ENCODE data around the gene CELSR3.

Gene CELSR3

GRCh38 chr3:48685603-48686511 lies 23.2 kb upstream of the CELSR3 start, which contains the start of gene NCKIPSD:
Gene NCKIPSD (minus strand): TSS chr3:48685915. CDS start chr3:48685807, 108 bp downstream.
- Histone ChIP-seq H2AK5ac (ENCODE audit: low read length) (no peak within 1 kb of the TSS), H3K79me1 (ENCODE audit: low read length) (peaks cover 13% of the 10 kb centered on the region), H3K27me3 (ENCODE audit: insufficient read depth, low read length, poor library complexity) (no peaks in the 10 kb centered on the region), H4K5ac (ENCODE audit: low read length) (no peak within 1 kb of the TSS), H3K4me2 (ENCODE audit: low read length) (peak within 1 kb of the TSS; percentile 99), H3K18ac (ENCODE audit: low read length) (no peak within 1 kb of the TSS), H3K4ac (ENCODE audit: low read depth, low read length) (no peak within 1 kb of the TSS), H3K4me3 (ENCODE audit: low read length) (peak within 1 kb of the TSS; percentile 96), H4K8ac (ENCODE audit: low read depth, low read length) (no peak within 1 kb of the TSS), H3K27ac (ENCODE audit: low read depth, low read length) (peak within 1 kb of the TSS; percentile 26), H3K56ac (ENCODE audit: low read length) (peak within 1 kb of the TSS; percentile 100), H2BK15ac (replicated peaks; ENCODE audit: low read depth) (no peak within 1 kb of the TSS), H3K23ac (ENCODE audit: low read length) (no peak within 1 kb of the TSS), H3K36me3 (ENCODE audit: control insufficient read depth, insufficient read depth, low read length) (peaks cover 16% of the 10 kb centered on the region), H3K79me2 (ENCODE audit: control insufficient read depth, insufficient read depth, low read length) (peaks cover 2% of the 10 kb centered on the region), H3K9ac (ENCODE audit: low read length) (peak within 1 kb of the TSS; percentile 97), H2BK120ac (ENCODE audit: low read depth, low read length) (no peak within 1 kb of the TSS), H2BK5ac (ENCODE audit: low read length) (peak within 1 kb of the TSS; percentile 94), H3K4me1 (ENCODE audit: control insufficient read depth, low read depth, low read length) (peaks cover 2% of the 10 kb centered on the region)
- peak; percentile 91 for DNase-seq
- no CpG with 5 or more reads among the region's 97 CpGs for WGBS (ENCODE audit: extremely low coverage, insufficient coverage, low lambda C conversion rate)

- Histone ChIP-seq H3K9ac (ENCODE audit: low read length) (peak overlapping the region; percentile 97), H3K36me3 (ENCODE audit: control insufficient read depth, insufficient read depth, low read length) (peaks cover 15% of the 10 kb centered on the region), H3K27ac (ENCODE audit: low read depth, low read length) (no peak overlapping the region), H3K4me1 (ENCODE audit: control insufficient read depth, low read depth, low read length) (peaks cover 2% of the 10 kb centered on the region), H2AK5ac (ENCODE audit: low read length) (no peak overlapping the region), H2BK120ac (ENCODE audit: low read depth, low read length) (no peak overlapping the region), H3K4ac (ENCODE audit: low read depth, low read length) (no peak overlapping the region), H3K27me3 (ENCODE audit: insufficient read depth, low read length, poor library complexity) (no peaks in the 10 kb centered on the region), H3K23ac (ENCODE audit: low read length) (no peak overlapping the region), H4K8ac (ENCODE audit: low read depth, low read length) (no peak overlapping the region), H2BK5ac (ENCODE audit: low read length) (no peak overlapping the region), H3K79me1 (ENCODE audit: low read length) (peaks cover 13% of the 10 kb centered on the region), H2BK15ac (replicated peaks; ENCODE audit: low read depth) (no peak overlapping the region), H3K18ac (ENCODE audit: low read length) (no peak overlapping the region), H4K5ac (ENCODE audit: low read length) (no peak overlapping the region), H3K56ac (ENCODE audit: low read length) (peak overlapping the region; percentile 100), H3K79me2 (ENCODE audit: control insufficient read depth, insufficient read depth, low read length) (peaks cover 2% of the 10 kb centered on the region), H3K4me3 (ENCODE audit: low read length) (peak overlapping the region; percentile 96), H3K4me2 (ENCODE audit: low read length) (peak overlapping the region; percentile 43)
- WGBS (ENCODE audit: extremely low coverage, insufficient coverage, low lambda C conversion rate), result no CpG with 5 or more reads among the region's 13 CpGs
- no peak for DNase-seq
Measured at GRCh38 chr3:48685293-48685602, 22.6 kb upstream of the CELSR3 start.

GRCh38 chr3:48684480-48685143 lies 21.9 kb upstream of the CELSR3 start:
- no peak for DNase-seq
- peaks cover 18% of the 10 kb centered on the region for H3K36me3 ChIP-seq (ENCODE audit: control insufficient read depth, insufficient read depth, low read length)
- H3K27ac ChIP-seq (ENCODE audit: low read depth, low read length), result no peak overlapping the region

GRCh38 chr3:48684054-48684349 lies 21.3 kb upstream of the CELSR3 start:
- Histone ChIP-seq H3K4me1 (ENCODE audit: control insufficient read depth, low read depth, low read length) (peaks cover 2% of the 10 kb centered on the region), H3K4me3 (ENCODE audit: low read length) (no peak overlapping the region), H3K18ac (ENCODE audit: low read length) (no peak overlapping the region), H3K9ac (ENCODE audit: low read length) (peak overlapping the region; percentile 34), H2BK15ac (replicated peaks; ENCODE audit: low read depth) (no peak overlapping the region), H3K36me3 (ENCODE audit: control insufficient read depth, insufficient read depth, low read length) (peaks cover 15% of the 10 kb centered on the region), H4K8ac (ENCODE audit: low read depth, low read length) (no peak overlapping the region), H3K27ac (ENCODE audit: low read depth, low read length) (no peak overlapping the region), H3K56ac (ENCODE audit: low read length) (peak overlapping the region; percentile 18), H2BK5ac (ENCODE audit: low read length) (no peak overlapping the region), H2AK5ac (ENCODE audit: low read length) (no peak overlapping the region), H3K79me2 (ENCODE audit: control insufficient read depth, insufficient read depth, low read length) (peaks cover 2% of the 10 kb centered on the region), H4K5ac (ENCODE audit: low read length) (no peak overlapping the region), H3K27me3 (ENCODE audit: insufficient read depth, low read length, poor library complexity) (no peaks in the 10 kb centered on the region), H2BK120ac (ENCODE audit: low read depth, low read length) (no peak overlapping the region), H3K4ac (ENCODE audit: low read depth, low read length) (no peak overlapping the region), H3K79me1 (ENCODE audit: low read length) (peaks cover 8% of the 10 kb centered on the region), H3K23ac (ENCODE audit: low read length) (no peak overlapping the region), H3K4me2 (ENCODE audit: low read length) (peak overlapping the region; percentile 42)
- no CpG with 5 or more reads among the region's 8 CpGs for WGBS (ENCODE audit: extremely low coverage, insufficient coverage, low lambda C conversion rate)
- DNase-seq, result no peak

More at GRCh38 chr3:48684480-48685143, 21.9 kb upstream of the CELSR3 start:
- Histone ChIP-seq H2BK15ac (replicated peaks; ENCODE audit: low read depth) (no peak overlapping the region), H3K79me1 (ENCODE audit: low read length) (peaks cover 11% of the 10 kb centered on the region), H3K4ac (ENCODE audit: low read depth, low read length) (no peak overlapping the region), H3K9ac (ENCODE audit: low read length) (peak overlapping the region; percentile 62), H3K4me3 (ENCODE audit: low read length) (no peak overlapping the region), H3K4me1 (ENCODE audit: control insufficient read depth, low read depth, low read length) (peaks cover 2% of the 10 kb centered on the region), H3K27me3 (ENCODE audit: insufficient read depth, low read length, poor library complexity) (no peaks in the 10 kb centered on the region), H2BK5ac (ENCODE audit: low read length) (no peak overlapping the region), H3K18ac (ENCODE audit: low read length) (no peak overlapping the region), H3K23ac (ENCODE audit: low read length) (no peak overlapping the region), H3K4me2 (ENCODE audit: low read length) (peak overlapping the region; percentile 42), H3K79me2 (ENCODE audit: control insufficient read depth, insufficient read depth, low read length) (peaks cover 2% of the 10 kb centered on the region), H2AK5ac (ENCODE audit: low read length) (no peak overlapping the region), H3K56ac (ENCODE audit: low read length) (peak overlapping the region; percentile 68), H4K8ac (ENCODE audit: low read depth, low read length) (no peak overlapping the region), H4K5ac (ENCODE audit: low read length) (no peak overlapping the region), H2BK120ac (ENCODE audit: low read depth, low read length) (no peak overlapping the region)
- WGBS (ENCODE audit: extremely low coverage, insufficient coverage, low lambda C conversion rate), result no CpG with 5 or more reads among the region's 7 CpGs

- Histone ChIP-seq H3K79me2 (ENCODE audit: control insufficient read depth, insufficient read depth, low read length) (peaks cover 2% of the 10 kb centered on the region), H3K56ac (ENCODE audit: low read length) (no peak overlapping the region), H3K4ac (ENCODE audit: low read depth, low read length) (no peak overlapping the region), H3K27ac (ENCODE audit: low read depth, low read length) (no peak overlapping the region), H4K5ac (ENCODE audit: low read length) (no peak overlapping the region), H3K23ac (ENCODE audit: low read length) (no peak overlapping the region), H3K27me3 (ENCODE audit: insufficient read depth, low read length, poor library complexity) (no peaks in the 10 kb centered on the region), H2BK5ac (ENCODE audit: low read length) (no peak overlapping the region), H3K36me3 (ENCODE audit: control insufficient read depth, insufficient read depth, low read length) (peaks cover 13% of the 10 kb centered on the region), H3K79me1 (ENCODE audit: low read length) (peaks cover 8% of the 10 kb centered on the region), H2BK120ac (ENCODE audit: low read depth, low read length) (no peak overlapping the region), H3K4me3 (ENCODE audit: low read length) (no peak overlapping the region), H3K18ac (ENCODE audit: low read length) (no peak overlapping the region), H3K9ac (ENCODE audit: low read length) (no peak overlapping the region), H3K4me1 (ENCODE audit: control insufficient read depth, low read depth, low read length) (peaks cover 2% of the 10 kb centered on the region), H2BK15ac (replicated peaks; ENCODE audit: low read depth) (no peak overlapping the region), H3K4me2 (ENCODE audit: low read length) (no peak overlapping the region), H2AK5ac (ENCODE audit: low read length) (no peak overlapping the region), H4K8ac (ENCODE audit: low read depth, low read length) (no peak overlapping the region)
- no CpG with 5 or more reads among the region's 9 CpGs for WGBS (ENCODE audit: extremely low coverage, insufficient coverage, low lambda C conversion rate)
- DNase-seq, result no peak
Measured at GRCh38 chr3:48682786-48683185, 20.1 kb upstream of the CELSR3 start.

Data from mesendoderm (in vitro differentiated cells).